ENCODE results near the gene MAP4.

GRCh38 chr3:47802734-47803479, 213.3 kb downstream of the MAP4 start, which contains the start of gene DHX30:
- TF ChIP-seq CTCF (IDR thresholded peaks at IDR 0.05; ENCODE audit: low read depth, low read length, poor library complexity, severe bottlenecking) (no peak), EZH2phosphoT487 (IDR thresholded peaks at IDR 0.05; ENCODE audit: borderline replicate concordance, low read length) (no peak)
